ENCODE measurements around the gene ABCC12. TPM values are rescaled to one million over a fixed set of nuclear protein-coding genes. Genes with fewer than 3 reads are reported as not detected.

Gene ABCC12
- polyA plus RNA-seq, 1 experiment = not detected

- H3K27me3 ChIP-seq (ENCODE audit: control insufficient read depth, insufficient read depth, low read length) = no peaks in the 10 kb centered on the region
These were observed 2.0 kb downstream of the ABCC12 start for GRCh38 chr16:48153774-48154173.

GRCh38 chr16:48152226-48152625 is 3.6 kb downstream of the ABCC12 start:
- no peak for DNase-seq (ENCODE audit: low read depth)
- Histone ChIP-seq H3K27me3 (ENCODE audit: control insufficient read depth, insufficient read depth, low read length) (no peaks in the 10 kb centered on the region), H3K4me3 (ENCODE audit: low read depth, low read length) (no peak overlapping the region), H3K36me3 (ENCODE audit: control insufficient read depth, insufficient read depth, low read length) (no peaks in the 10 kb centered on the region)
- TF ChIP-seq CTCF (IDR thresholded peaks at IDR 0.05; ENCODE audit: insufficient read depth, low read depth, low read length) = no peak
- POLR2A ChIA-PET = no interaction called here
- CTCF ChIA-PET = interaction anchor here (1.1 to 1.6 kb wide), 3 partner anchors 13 to 1007 kb away, joined by 3 to 5 read pairs (median 3); no protein-coding TSS in a partner anchor

More at GRCh38 chr16:48153774-48154173, 2.0 kb downstream of the ABCC12 start:
- no peak for DNase-seq (ENCODE audit: low read depth)
- POLR2A ChIA-PET = no interaction called here
- CTCF ChIA-PET = interaction anchor here (0.6 to 1.6 kb wide), 4 partner anchors 11 to 1116 kb away, joined by 3 to 5 read pairs (median 4); no protein-coding TSS in a partner anchor
- no peak for TF ChIP-seq CTCF (IDR thresholded peaks at IDR 0.05; ENCODE audit: insufficient read depth, low read depth, low read length)
- H3K36me3 ChIP-seq (ENCODE audit: control insufficient read depth, insufficient read depth, low read length) = no peaks in the 10 kb centered on the region
- no peak overlapping the region for H3K4me3 ChIP-seq (ENCODE audit: low read depth, low read length)

- POLR2A ChIA-PET = no interaction called here
- TF ChIP-seq CTCF (IDR thresholded peaks at IDR 0.05; ENCODE audit: insufficient read depth, low read depth, low read length) = no peak
These were observed 5.1 kb downstream of the ABCC12 start for GRCh38 chr16:48150707-48151106.

DNA sequence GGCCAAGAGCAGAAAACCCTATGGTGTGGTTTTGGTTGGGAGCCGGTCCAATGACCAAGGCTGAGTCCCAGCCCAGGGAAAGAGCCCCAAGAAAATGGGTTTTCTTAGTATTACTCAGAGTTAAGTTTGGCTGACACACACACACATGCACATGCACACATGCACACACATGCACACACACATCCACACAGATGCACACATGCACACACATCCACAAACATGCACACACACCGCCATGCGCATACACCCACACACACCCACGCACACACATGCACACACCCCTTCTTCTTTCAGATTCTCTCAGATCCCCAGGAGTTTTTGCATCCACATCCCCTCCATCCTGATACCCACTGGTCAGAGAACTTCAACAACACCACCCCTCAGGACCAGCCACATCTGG is 9.1 kb downstream of the ABCC12 start:
- no peaks in the 10 kb centered on the region for H3K36me3 ChIP-seq (ENCODE audit: control insufficient read depth, insufficient read depth, low read length)
- H3K27me3 ChIP-seq (ENCODE audit: control insufficient read depth, insufficient read depth, low read length) = no peaks in the 10 kb centered on the region
- no peak overlapping the region for H3K4me3 ChIP-seq (ENCODE audit: low read depth, low read length)
- TF ChIP-seq CTCF (IDR thresholded peaks at IDR 0.05; ENCODE audit: insufficient read depth, low read depth, low read length) = no peak
- ChIA-PET CTCF (no interaction called here), POLR2A (no interaction called here)
- DNase-seq (ENCODE audit: low read depth) = no peak

More at GRCh38 chr16:48150707-48151106, 5.1 kb downstream of the ABCC12 start:
- no peak overlapping the region for H3K4me3 ChIP-seq (ENCODE audit: low read depth, low read length)
- DNase-seq (ENCODE audit: low read depth) = no peak
- CTCF ChIA-PET = interaction anchor here (1.7 kb wide), 1 partner anchor 1009 kb away, joined by 4 read pairs; no protein-coding TSS in a partner anchor
- no peaks in the 10 kb centered on the region for H3K27me3 ChIP-seq (ENCODE audit: control insufficient read depth, insufficient read depth, low read length)
- H3K36me3 ChIP-seq (ENCODE audit: control insufficient read depth, insufficient read depth, low read length) = no peaks in the 10 kb centered on the region

DNA sequence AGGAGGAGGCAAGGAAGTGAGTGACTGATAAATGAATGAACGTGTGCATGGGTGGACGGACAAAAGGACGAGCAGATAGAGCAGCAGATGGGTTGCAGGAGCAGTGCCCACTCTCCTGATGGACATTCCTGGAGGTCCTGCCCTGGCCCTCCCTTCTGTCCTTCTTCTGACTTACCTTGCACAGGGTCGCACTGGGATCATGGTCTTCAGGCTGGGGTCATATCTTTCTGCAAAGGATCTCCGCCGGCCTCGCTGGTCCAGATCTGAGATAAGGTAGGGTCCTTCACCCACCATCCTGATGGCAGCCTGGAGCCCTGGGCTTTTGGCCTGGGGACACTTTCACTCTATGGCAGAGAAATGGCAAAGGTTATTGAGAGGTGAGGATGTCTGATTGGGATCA is 9.7 kb downstream of the ABCC12 start:
- Histone ChIP-seq H3K36me3 (ENCODE audit: control insufficient read depth, insufficient read depth, low read length) (no peaks in the 10 kb centered on the region), H3K4me3 (ENCODE audit: low read depth, low read length) (no peak overlapping the region), H3K27me3 (ENCODE audit: control insufficient read depth, insufficient read depth, low read length) (no peaks in the 10 kb centered on the region)
- CTCF ChIA-PET = interaction anchor here (0.9 to 2.2 kb wide), 4 partner anchors 11 to 1005 kb away, joined by 3 to 8 read pairs (median 4); no protein-coding TSS in a partner anchor
- TF ChIP-seq CTCF (IDR thresholded peaks at IDR 0.05; ENCODE audit: insufficient read depth, low read depth, low read length) = no peak
- no peak for DNase-seq (ENCODE audit: low read depth)
- POLR2A ChIA-PET = no interaction called here

Data from BJ (cell line).